ENCODE data around the gene XPNPEP3.

XPNPEP3 gene

GRCh38 chr22:40874016-40874415 lies 17.1 kb downstream of the XPNPEP3 start:
- Histone ChIP-seq H3K79me1 (ENCODE audit: low read length) (no peaks in the 10 kb centered on the region), H3K4ac (ENCODE audit: low read depth, low read length) (no peak overlapping the region), H4K8ac (ENCODE audit: low read depth, low read length) (no peak overlapping the region), H3K36me3 (ENCODE audit: control insufficient read depth in 1 of 2, insufficient read depth in 2 of 2, low read length in 2 of 2) (peaks cover 5 to 8% of the 10 kb centered on the region in 2 experiments), H3K27me3 (ENCODE audit: insufficient read depth, low read length) (no peaks in the 10 kb centered on the region), H3K4me2 (ENCODE audit: low read length) (no peak overlapping the region), H3K9me3 (ENCODE audit: insufficient read depth, low read depth, low read length) (no peaks in the 10 kb centered on the region), H3K9ac (ENCODE audit: low read length) (no peak overlapping the region), H3K4me3 (ENCODE audit: low read depth, low read length) (no peak overlapping the region), H3K79me2 (ENCODE audit: control insufficient read depth, insufficient read depth, low read length, poor library complexity) (no peaks in the 10 kb centered on the region), H2AFZ (ENCODE audit: insufficient read depth, low read length, poor library complexity) (no peak overlapping the region), H4K12ac (ENCODE audit: low read depth, low read length) (no peak overlapping the region), H2BK12ac (ENCODE audit: low read length) (no peak overlapping the region), H3K4me1 (ENCODE audit: control insufficient read depth in 1 of 2, insufficient read depth in 2 of 2, low read length in 2 of 2) (no peaks in the 10 kb centered on the region), H4K91ac (ENCODE audit: low read depth, low read length) (no peak overlapping the region), H2BK120ac (ENCODE audit: insufficient read depth, low read length, poor library complexity) (no peak overlapping the region), H3K14ac (ENCODE audit: low read length) (no peak overlapping the region), H2BK5ac (ENCODE audit: low read depth, low read length, poor library complexity) (no peak overlapping the region), H2AK5ac (ENCODE audit: low read length) (no peak overlapping the region), H3K23ac (ENCODE audit: low read length) (no peak overlapping the region), H3K27ac (ENCODE audit: low read depth, low read length) (no peak overlapping the region), H3K18ac (ENCODE audit: low read length) (no peak overlapping the region)
- no CpG with 5 or more reads among the region's 3 CpGs for WGBS (ENCODE audit: extremely low coverage, insufficient coverage, insufficient read length)
- DNase-seq = no peak

DNA sequence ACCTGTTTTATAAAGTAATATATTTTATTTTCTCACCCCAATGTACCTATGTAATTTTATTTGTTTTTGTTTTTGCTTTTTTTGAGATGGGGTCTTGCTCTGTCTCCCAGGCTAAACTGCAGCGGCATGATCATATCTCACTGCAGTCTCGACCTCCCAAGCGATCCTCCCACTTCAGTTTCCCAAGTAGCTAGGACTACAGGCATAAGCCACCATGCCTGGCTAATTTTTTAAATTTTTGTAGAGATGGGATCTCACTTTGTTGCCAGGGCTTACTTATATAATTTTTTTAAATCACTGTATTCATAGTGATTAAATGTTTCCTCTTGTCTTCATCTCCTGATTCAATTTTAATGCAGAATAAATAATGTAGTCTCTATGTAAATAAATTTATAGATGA lies 18.2 kb downstream of the XPNPEP3 start:
- H3K4ac ChIP-seq (ENCODE audit: low read depth, low read length) = no peak overlapping the region
- WGBS (ENCODE audit: extremely low coverage, insufficient coverage, insufficient read length) = no CpG with 5 or more reads among the region's 3 CpGs
- no peaks in the 10 kb centered on the region for H3K79me1 ChIP-seq (ENCODE audit: low read length)
- no peak overlapping the region for H3K4me3 ChIP-seq (ENCODE audit: low read depth, low read length)
- no peak overlapping the region for H4K8ac ChIP-seq (ENCODE audit: low read depth, low read length)
- H3K9me3 ChIP-seq (ENCODE audit: insufficient read depth, low read depth, low read length) = no peaks in the 10 kb centered on the region
- H3K79me2 ChIP-seq (ENCODE audit: control insufficient read depth, insufficient read depth, low read length, poor library complexity) = no peaks in the 10 kb centered on the region
- H3K27me3 ChIP-seq (ENCODE audit: insufficient read depth, low read length) = no peaks in the 10 kb centered on the region
- H3K14ac ChIP-seq (ENCODE audit: low read length) = no peak overlapping the region
- no peak overlapping the region for H3K9ac ChIP-seq (ENCODE audit: low read length)
- no peak overlapping the region for H2AFZ ChIP-seq (ENCODE audit: insufficient read depth, low read length, poor library complexity)
- H4K91ac ChIP-seq (ENCODE audit: low read depth, low read length) = no peak overlapping the region
- H3K23ac ChIP-seq (ENCODE audit: low read length) = no peak overlapping the region
- peaks cover 5 to 6% of the 10 kb centered on the region in 2 experiments for H3K36me3 ChIP-seq (ENCODE audit: control insufficient read depth in 1 of 2, insufficient read depth in 2 of 2, low read length in 2 of 2)
- H2BK5ac ChIP-seq (ENCODE audit: low read depth, low read length, poor library complexity) = no peak overlapping the region
- no peak overlapping the region for H3K4me2 ChIP-seq (ENCODE audit: low read length)
- DNase-seq = peak; percentile 51 to 75
- H3K27ac ChIP-seq (ENCODE audit: low read depth, low read length) = no peak overlapping the region
- H4K12ac ChIP-seq (ENCODE audit: low read depth, low read length) = no peak overlapping the region
- H2AK5ac ChIP-seq (ENCODE audit: low read length) = no peak overlapping the region
- no peak overlapping the region for H2BK12ac ChIP-seq (ENCODE audit: low read length)
- H3K18ac ChIP-seq (ENCODE audit: low read length) = no peak overlapping the region
- H3K4me1 ChIP-seq (ENCODE audit: control insufficient read depth in 1 of 2, insufficient read depth in 2 of 2, low read length in 2 of 2) = no peaks in the 10 kb centered on the region
- H2BK120ac ChIP-seq (ENCODE audit: insufficient read depth, low read length, poor library complexity) = no peak overlapping the region

GRCh38 chr22:40876907-40877306 lies 20.0 kb downstream of the XPNPEP3 start:
- no peak overlapping the region for H2BK5ac ChIP-seq (ENCODE audit: low read depth, low read length, poor library complexity)
- DNase-seq = no peak
- no peak overlapping the region for H3K4ac ChIP-seq (ENCODE audit: low read depth, low read length)
- no peak overlapping the region for H3K23ac ChIP-seq (ENCODE audit: low read length)
- no peak overlapping the region for H4K12ac ChIP-seq (ENCODE audit: low read depth, low read length)
- no peak overlapping the region for H3K4me3 ChIP-seq (ENCODE audit: low read depth, low read length)
- H4K8ac ChIP-seq (ENCODE audit: low read depth, low read length) = no peak overlapping the region
- no peak overlapping the region for H2BK12ac ChIP-seq (ENCODE audit: low read length)
- no peak overlapping the region for H3K18ac ChIP-seq (ENCODE audit: low read length)
- H3K27me3 ChIP-seq (ENCODE audit: insufficient read depth, low read length) = no peaks in the 10 kb centered on the region
- no peak overlapping the region for H2BK120ac ChIP-seq (ENCODE audit: insufficient read depth, low read length, poor library complexity)
- H3K9ac ChIP-seq (ENCODE audit: low read length) = no peak overlapping the region
- no peak overlapping the region for H3K14ac ChIP-seq (ENCODE audit: low read length)
- H3K4me1 ChIP-seq (ENCODE audit: control insufficient read depth in 1 of 2, insufficient read depth in 2 of 2, low read length in 2 of 2) = no peaks in the 10 kb centered on the region
- no peak overlapping the region for H3K27ac ChIP-seq (ENCODE audit: low read depth, low read length)
- H3K9me3 ChIP-seq (ENCODE audit: insufficient read depth, low read depth, low read length) = no peaks in the 10 kb centered on the region
- H3K36me3 ChIP-seq (ENCODE audit: control insufficient read depth in 1 of 2, insufficient read depth in 2 of 2, low read length in 2 of 2) = peaks cover 3 to 10% of the 10 kb centered on the region in 2 experiments
- no peaks in the 10 kb centered on the region for H3K79me2 ChIP-seq (ENCODE audit: control insufficient read depth, insufficient read depth, low read length, poor library complexity)
- H4K91ac ChIP-seq (ENCODE audit: low read depth, low read length) = no peak overlapping the region
- H3K4me2 ChIP-seq (ENCODE audit: low read length) = no peak overlapping the region
- no peak overlapping the region for H2AFZ ChIP-seq (ENCODE audit: insufficient read depth, low read length, poor library complexity)
- no peak overlapping the region for H2AK5ac ChIP-seq (ENCODE audit: low read length)
- no peaks in the 10 kb centered on the region for H3K79me1 ChIP-seq (ENCODE audit: low read length)
- WGBS (ENCODE audit: extremely low coverage, insufficient coverage, insufficient read length) = no CpG with 5 or more reads among the region's 1 CpG

DNA sequence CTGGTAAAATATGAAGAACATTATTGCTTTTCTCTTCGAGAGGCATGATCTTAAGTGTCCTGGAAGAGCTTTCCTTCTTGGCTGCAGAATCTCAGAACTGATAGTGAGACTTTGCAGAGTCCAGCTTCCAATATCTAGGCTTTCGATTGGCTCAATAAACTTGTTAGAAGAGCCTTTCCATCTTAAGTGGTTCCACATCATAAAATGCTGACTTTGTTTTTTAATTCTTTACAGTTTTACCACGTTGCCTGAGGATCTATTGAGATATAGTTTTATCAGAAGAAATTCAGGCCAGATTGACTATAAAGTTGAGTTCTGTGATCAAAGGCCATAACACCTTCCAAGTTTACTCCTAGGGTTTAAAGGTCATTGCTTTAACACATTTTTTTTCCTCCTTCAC lies 20.5 kb downstream of the XPNPEP3 start:
- H3K9me3 ChIP-seq (ENCODE audit: insufficient read depth, low read depth, low read length) = no peaks in the 10 kb centered on the region
- no peak overlapping the region for H2BK5ac ChIP-seq (ENCODE audit: low read depth, low read length, poor library complexity)
- WGBS (ENCODE audit: extremely low coverage, insufficient coverage, insufficient read length) = no CpG with 5 or more reads among the region's 3 CpGs
- no peak overlapping the region for H4K91ac ChIP-seq (ENCODE audit: low read depth, low read length)
- no peak overlapping the region for H3K23ac ChIP-seq (ENCODE audit: low read length)
- H4K12ac ChIP-seq (ENCODE audit: low read depth, low read length) = no peak overlapping the region
- no peak overlapping the region for H3K4me3 ChIP-seq (ENCODE audit: low read depth, low read length)
- no peaks in the 10 kb centered on the region for H3K4me1 ChIP-seq (ENCODE audit: control insufficient read depth in 1 of 2, insufficient read depth in 2 of 2, low read length in 2 of 2)
- H3K27ac ChIP-seq (ENCODE audit: low read depth, low read length) = no peak overlapping the region
- H3K9ac ChIP-seq (ENCODE audit: low read length) = no peak overlapping the region
- H3K79me2 ChIP-seq (ENCODE audit: control insufficient read depth, insufficient read depth, low read length, poor library complexity) = no peaks in the 10 kb centered on the region
- no peak overlapping the region for H2AFZ ChIP-seq (ENCODE audit: insufficient read depth, low read length, poor library complexity)
- H3K14ac ChIP-seq (ENCODE audit: low read length) = no peak overlapping the region
- H3K79me1 ChIP-seq (ENCODE audit: low read length) = no peaks in the 10 kb centered on the region
- H2BK120ac ChIP-seq (ENCODE audit: insufficient read depth, low read length, poor library complexity) = no peak overlapping the region
- H3K4ac ChIP-seq (ENCODE audit: low read depth, low read length) = no peak overlapping the region
- no peak overlapping the region for H3K18ac ChIP-seq (ENCODE audit: low read length)
- H3K27me3 ChIP-seq (ENCODE audit: insufficient read depth, low read length) = no peaks in the 10 kb centered on the region
- no peak overlapping the region for H2AK5ac ChIP-seq (ENCODE audit: low read length)
- no peak overlapping the region for H2BK12ac ChIP-seq (ENCODE audit: low read length)
- no peak for DNase-seq
- peaks cover 7 to 15% of the 10 kb centered on the region in 2 experiments for H3K36me3 ChIP-seq (ENCODE audit: control insufficient read depth in 1 of 2, insufficient read depth in 2 of 2, low read length in 2 of 2)
- no peak overlapping the region for H3K4me2 ChIP-seq (ENCODE audit: low read length)
- H4K8ac ChIP-seq (ENCODE audit: low read depth, low read length) = no peak overlapping the region

Measured in trophoblast cell (in vitro differentiated cells and primary cell).